Skeletal muscle satellite cell (primary cell): ENCODE data around the gene FOXE3.
A peak's percentile ranks its signal among the peaks of the same experiment; 100 is the strongest.

Experiments used
- H3K27me3 ChIP-seq: 2 replicates; pipeline ENCODE4 v1.7.0; 2013; ENCODE audit warnings: low read length; ENCODE audit not compliant: control insufficient read depth, insufficient read depth
- H3K36me3 ChIP-seq: 2 replicates; pipeline ENCODE4 v1.7.0; 2013; ENCODE audit warnings: mild to moderate bottlenecking, control low read depth, low read length; ENCODE audit not compliant: insufficient read depth
- H3K4me1 ChIP-seq: 2 replicates; pipeline ENCODE4 v1.7.0; 2013; ENCODE audit warnings: low read length; ENCODE audit not compliant: control insufficient read depth, insufficient read depth
- H3K4me2 ChIP-seq: 2 replicates; pipeline ENCODE4 v1.7.0; 2013; ENCODE audit warnings: mild to moderate bottlenecking, low read length
- H3K4me3 ChIP-seq: 2 replicates; pipeline ENCODE4 v1.7.0; 2013; ENCODE audit warnings: low read length
- H3K9ac ChIP-seq: 2 replicates; pipeline ENCODE4 v1.7.0; 2013; ENCODE audit warnings: mild to moderate bottlenecking, low read depth, low read length, moderate library complexity
- H3K9me3 ChIP-seq: replicated peaks from 2 replicates; pipeline ENCODE4 v1.7.0; 2013; ENCODE audit warnings: mild to moderate bottlenecking, control low read depth, low read length

Gene FOXE3

GRCh38 chr1:47437447-47438164, 21.5 kb downstream of the FOXE3 start, which contains the start of gene FOXD2:
Gene FOXD2 (plus strand): TSS chr1:47438044. CDS start chr1:47438136, 92 bp downstream.
- Histone ChIP-seq H3K4me2 (peak within 1 kb of the TSS; percentile 81), H3K36me3 (no peaks in the 10 kb centered on the region), H3K4me3 (peak within 1 kb of the TSS; percentile 100), H3K9ac (peak within 1 kb of the TSS; percentile 90), H3K27me3 (peaks cover 36% of the 10 kb centered on the region), H3K4me1 (peaks cover 32% of the 10 kb centered on the region), H3K9me3 (no peaks in the 10 kb centered on the region)

DNA sequence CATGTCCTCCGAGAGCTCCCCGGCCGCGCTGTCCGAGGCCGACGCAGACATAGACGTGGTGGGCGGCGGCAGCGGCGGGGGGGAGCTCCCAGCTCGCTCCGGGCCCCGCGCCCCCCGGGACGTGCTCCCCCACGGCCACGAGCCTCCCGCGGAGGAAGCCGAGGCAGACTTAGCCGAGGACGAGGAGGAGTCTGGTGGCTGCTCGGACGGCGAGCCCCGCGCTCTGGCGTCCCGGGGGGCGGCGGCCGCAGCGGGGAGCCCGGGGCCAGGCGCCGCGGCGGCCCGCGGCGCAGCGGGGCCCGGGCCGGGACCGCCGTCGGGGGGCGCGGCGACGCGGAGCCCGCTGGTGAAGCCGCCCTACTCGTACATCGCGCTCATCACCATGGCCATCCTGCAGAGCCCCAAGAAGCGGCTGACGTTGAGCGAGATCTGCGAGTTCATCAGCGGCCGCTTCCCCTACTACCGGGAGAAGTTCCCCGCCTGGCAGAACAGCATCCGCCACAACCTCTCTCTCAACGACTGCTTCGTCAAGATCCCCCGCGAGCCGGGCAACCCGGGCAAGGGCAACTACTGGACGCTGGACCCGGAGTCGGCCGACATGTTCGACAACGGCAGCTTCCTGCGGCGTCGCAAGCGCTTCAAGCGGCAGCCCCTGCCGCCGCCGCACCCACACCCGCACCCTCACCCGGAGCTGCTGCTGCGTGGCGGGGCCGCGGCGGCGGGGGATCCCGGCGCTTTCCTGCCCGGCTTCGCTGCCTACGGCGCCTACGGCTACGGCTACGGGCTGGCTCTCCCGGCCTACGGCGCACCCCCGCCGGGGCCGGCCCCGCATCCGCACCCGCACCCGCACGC, 22.3 kb downstream of the FOXE3 start:
- Histone ChIP-seq H3K4me2 (peak overlapping the region; percentile 81), H3K4me1 (peaks cover 24% of the 10 kb centered on the region), H3K4me3 (peak overlapping the region; percentile 100), H3K36me3 (no peaks in the 10 kb centered on the region), H3K9ac (no peak overlapping the region), H3K27me3 (peaks cover 44% of the 10 kb centered on the region), H3K9me3 (no peaks in the 10 kb centered on the region)

- peak overlapping the region; percentile 81 for H3K4me2 ChIP-seq
- no peak overlapping the region for H3K4me3 ChIP-seq
- H3K36me3 ChIP-seq: no peaks in the 10 kb centered on the region
- H3K27me3 ChIP-seq: peaks cover 53% of the 10 kb centered on the region
- no peaks in the 10 kb centered on the region for H3K9me3 ChIP-seq
- no peak overlapping the region for H3K9ac ChIP-seq
- peaks cover 17% of the 10 kb centered on the region for H3K4me1 ChIP-seq
Observed at GRCh38 chr1:47439017-47439818, 23.1 kb downstream of the FOXE3 start.

DNA sequence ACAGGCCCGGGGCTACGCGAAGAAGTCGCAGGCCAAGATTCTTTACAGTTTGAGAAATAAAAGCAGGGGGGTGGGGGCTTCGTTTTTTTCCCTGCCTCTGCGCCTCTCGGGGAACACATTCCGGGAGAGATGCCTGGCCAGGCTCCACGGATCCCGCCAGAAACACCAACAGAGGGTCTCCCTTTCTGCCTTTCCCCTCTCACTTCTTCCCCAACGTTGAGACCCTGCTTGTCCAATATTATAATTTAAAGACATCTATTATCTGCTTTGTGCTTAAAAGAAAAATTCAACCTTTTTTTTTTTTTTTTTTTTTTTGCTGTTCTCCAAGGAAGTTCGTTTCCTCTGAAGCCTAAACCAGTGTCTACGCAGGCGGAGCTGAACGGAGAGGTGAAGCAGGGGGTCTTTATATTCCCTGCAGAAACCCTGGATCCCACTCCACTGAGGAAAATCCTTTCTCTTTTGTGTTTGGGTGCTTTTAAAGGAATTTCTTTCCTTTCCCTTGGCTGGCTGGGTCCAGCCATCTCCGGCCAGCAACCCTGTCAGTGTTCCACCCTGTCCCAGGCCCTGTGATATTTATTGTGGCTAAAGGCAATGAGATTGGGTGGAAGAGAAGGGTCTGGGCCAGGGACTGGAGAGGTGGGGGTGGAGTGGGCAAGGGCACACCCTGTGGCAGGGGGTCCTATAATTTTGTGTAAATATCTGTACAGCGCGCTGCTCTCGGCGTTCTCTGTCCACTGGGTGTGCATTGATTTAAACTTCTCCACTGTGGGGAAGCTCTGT, 23.9 kb downstream of the FOXE3 start:
- Histone ChIP-seq H3K9ac (no peak overlapping the region), H3K4me2 (no peak overlapping the region)

DNA sequence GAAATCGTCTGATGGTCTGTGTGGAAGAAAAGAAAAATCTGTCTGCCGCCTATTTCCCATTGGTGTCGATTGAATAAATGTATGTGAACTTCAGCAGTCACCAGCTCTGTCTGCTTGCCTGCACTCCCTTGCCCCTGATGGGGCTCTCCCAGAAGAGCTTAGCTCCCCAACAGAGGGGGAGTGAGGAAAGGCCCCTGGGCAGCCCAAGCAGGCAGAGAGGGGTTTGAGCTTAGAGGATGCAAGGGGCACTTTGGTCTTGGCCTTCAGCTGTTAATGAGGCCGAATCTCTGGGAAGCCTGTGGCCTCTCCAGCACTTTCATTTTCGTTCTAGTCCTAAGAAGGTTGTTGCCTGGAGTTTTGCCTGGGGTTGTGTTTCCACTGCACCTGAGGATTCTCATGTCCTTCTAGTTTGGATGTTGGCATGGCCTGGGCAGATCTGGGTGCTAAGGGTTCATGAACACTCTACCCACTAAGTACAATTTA, 24.6 kb downstream of the FOXE3 start:
- H3K27me3 ChIP-seq: peaks cover 67% of the 10 kb centered on the region
- H3K36me3 ChIP-seq: no peaks in the 10 kb centered on the region
- no peak overlapping the region for H3K9ac ChIP-seq
- H3K4me1 ChIP-seq: peaks cover 16% of the 10 kb centered on the region
- H3K4me3 ChIP-seq: no peak overlapping the region
- no peak overlapping the region for H3K4me2 ChIP-seq
- peaks cover 3% of the 10 kb centered on the region for H3K9me3 ChIP-seq

More for the DNA sequence above, 23.9 kb downstream of the FOXE3 start:
- Histone ChIP-seq H3K27me3 (peaks cover 60% of the 10 kb centered on the region), H3K4me1 (peaks cover 17% of the 10 kb centered on the region), H3K36me3 (no peaks in the 10 kb centered on the region), H3K4me3 (no peak overlapping the region), H3K9me3 (no peaks in the 10 kb centered on the region)

DNA sequence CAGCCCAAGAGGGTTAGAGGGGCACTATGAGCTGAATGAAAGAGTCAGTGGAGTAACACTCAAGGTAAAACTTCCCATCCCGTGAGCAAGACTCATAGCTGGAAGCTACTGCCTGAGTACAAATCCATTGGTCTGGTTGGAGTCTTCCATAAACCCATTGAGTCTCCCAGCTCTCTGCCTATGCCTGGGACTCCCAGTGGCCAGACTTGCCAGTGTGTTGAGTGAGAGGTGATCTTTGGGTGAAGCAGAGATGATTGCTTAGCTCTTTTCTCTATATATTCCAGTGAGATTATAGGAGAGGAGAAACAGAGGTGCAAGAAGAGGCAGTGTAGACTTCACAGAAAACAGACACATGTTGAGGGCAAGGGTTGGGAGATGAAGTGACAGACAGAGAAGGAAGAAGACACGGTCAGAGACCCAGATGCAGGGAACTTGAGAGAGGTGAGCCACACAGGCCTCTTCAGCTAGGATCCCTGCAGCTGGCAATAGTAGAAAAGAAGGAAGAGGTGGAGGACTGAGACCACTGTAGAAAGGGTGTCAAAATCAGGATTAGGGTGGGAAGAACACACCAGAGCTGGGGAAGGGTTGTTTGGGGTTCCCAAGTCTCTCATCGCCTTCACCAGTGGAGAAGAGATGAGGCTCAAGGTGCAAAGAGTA, 25.5 kb downstream of the FOXE3 start:
- Histone ChIP-seq H3K4me1 (peaks cover 9% of the 10 kb centered on the region), H3K27me3 (peaks cover 76% of the 10 kb centered on the region), H3K36me3 (no peaks in the 10 kb centered on the region), H3K9ac (no peak overlapping the region), H3K9me3 (peaks cover 3% of the 10 kb centered on the region), H3K4me2 (no peak overlapping the region), H3K4me3 (no peak overlapping the region)

- H3K4me2 ChIP-seq: no peak overlapping the region
- H3K27me3 ChIP-seq: peaks cover 82% of the 10 kb centered on the region
- no peak overlapping the region for H3K9ac ChIP-seq
- H3K36me3 ChIP-seq: no peaks in the 10 kb centered on the region
- peaks cover 9% of the 10 kb centered on the region for H3K4me1 ChIP-seq
- H3K9me3 ChIP-seq: peaks cover 3% of the 10 kb centered on the region
- H3K4me3 ChIP-seq: no peak overlapping the region
Observed at GRCh38 chr1:47442202-47442601, 26.1 kb downstream of the FOXE3 start.

- peaks cover 3% of the 10 kb centered on the region for H3K9me3 ChIP-seq
- H3K4me2 ChIP-seq: no peak overlapping the region
- no peak overlapping the region for H3K4me3 ChIP-seq
- no peak overlapping the region for H3K9ac ChIP-seq
- peaks cover 9% of the 10 kb centered on the region for H3K4me1 ChIP-seq
- H3K27me3 ChIP-seq: peaks cover 89% of the 10 kb centered on the region
- no peaks in the 10 kb centered on the region for H3K36me3 ChIP-seq
Observed at GRCh38 chr1:47442842-47443529, 26.9 kb downstream of the FOXE3 start.

DNA sequence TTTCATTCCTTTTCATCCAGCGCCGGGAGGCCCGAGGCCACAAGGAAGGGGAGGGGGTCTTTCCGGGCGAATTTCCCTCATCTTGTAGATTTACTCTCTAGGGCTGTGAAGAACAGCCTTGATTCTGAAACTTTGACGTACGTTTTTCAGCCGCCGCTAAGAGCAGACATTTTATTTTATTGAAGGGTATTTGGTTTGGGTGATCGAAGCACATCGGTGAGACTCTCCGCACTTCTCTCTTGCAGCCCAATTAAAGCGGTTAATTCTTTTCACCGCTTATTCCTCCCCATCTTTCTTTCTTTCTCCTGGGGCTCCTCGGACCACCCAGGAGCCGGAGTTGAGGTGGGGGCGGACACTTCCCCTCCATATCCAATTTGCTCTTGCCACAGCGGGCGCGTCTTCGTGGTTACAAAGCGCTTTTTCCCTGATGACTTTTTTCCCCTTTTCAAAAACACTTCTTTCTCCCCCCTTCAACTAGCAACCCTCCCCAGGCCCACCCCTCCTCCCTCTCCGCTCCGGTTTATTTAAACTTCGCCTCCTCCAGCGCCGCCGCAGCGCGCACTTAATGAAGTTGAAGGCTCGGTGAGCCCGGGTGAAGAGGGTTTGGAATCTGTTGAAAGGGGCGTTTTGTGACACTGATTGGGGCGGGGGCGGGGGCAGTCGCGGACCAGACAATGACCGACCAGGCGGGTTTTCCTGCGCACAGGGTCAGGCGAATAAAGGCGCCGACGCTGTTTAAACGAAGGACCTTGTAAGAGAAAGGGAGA, 27.6 kb downstream of the FOXE3 start:
- Histone ChIP-seq H3K4me3 (no peak overlapping the region), H3K9ac (no peak overlapping the region), H3K4me2 (peak overlapping the region; percentile 82), H3K4me1 (peaks cover 9% of the 10 kb centered on the region), H3K9me3 (peaks cover 3% of the 10 kb centered on the region), H3K36me3 (no peaks in the 10 kb centered on the region), H3K27me3 (peaks cover 93% of the 10 kb centered on the region)
